Adrenal gland (tissue), 12 donors: Measurements from ENCODE around the gene CNTN5. TPM values are rescaled to one million over a fixed set of nuclear protein-coding genes. Genes with fewer than 3 reads are reported as not detected.

Experiments used
- DNase-seq, 7 donors: peaks; one replicate each; pipeline ENCODE4 v3.0.0-alpha.2; 2019 to 2020
- H3K27ac ChIP-seq, 5 donors: fragments of 200-600 bp; sonication (generic) in 4 of 5; 1 replicate in 3 of 5; 2 replicates in 2 of 5; pipeline versions ENCODE4 v1.5.1 to v1.8.0; 2016 to 2020; ENCODE audit warnings: mild to moderate bottlenecking in 1 of 5
- H3K27me3 ChIP-seq: fragments of 200-600 bp; 2 replicates; pipeline ENCODE4 v1.8.0; 2021
- H3K36me3 ChIP-seq, 2 donors: fragments of 200-600 bp; replicated peaks in 1 of 2; 1 replicate in 1 of 2; 2 replicates in 1 of 2; pipeline versions ENCODE4 v1.5.1 to v1.8.0; 2018 to 2022
- H3K4me1 ChIP-seq, 2 donors: fragments of 200-600 bp; replicated peaks in 1 of 2; 1 replicate in 1 of 2; 2 replicates in 1 of 2; pipeline versions ENCODE4 v1.5.1 to v1.8.0; 2018 to 2021
- H3K4me3 ChIP-seq, 4 donors: fragments of 200-600 bp; sonication (generic) in 3 of 4; one replicate each; pipeline ENCODE4 v1.5.1; 2016 to 2018
- H3K9me3 ChIP-seq, 3 donors: fragments of 200-600 bp; sonication (generic) in 1 of 3; replicated peaks in 1 of 3; 1 replicate in 2 of 3; 2 replicates in 1 of 3; pipeline versions ENCODE4 v1.5.1 to v1.8.0; 2016 to 2021
- POLR2A ChIP-seq, 2 donors: fragments of 450-650 bp; IDR thresholded peaks; one replicate each; pipeline ENCODE4 v1.6.1; 2017; ENCODE audit warnings: antibody characterized with exemption in 2 of 2, mild to moderate bottlenecking in 2 of 2, moderate library complexity in 1 of 2
- WGBS, 4 donors: extraction: QIAGEN DNeasy Blood & Tissue Kit in 2 of 4; methylation state at CpG; one replicate each; pipeline versions ENCODE4 v1.1.5 to v1.1.7; 2013 to 2017; 5-methylcytosine and 5-hydroxymethylcytosine counted together
- intact Hi-C, 2 donors: fragments of 100-400 bp; cut with DNase I; formaldehyde crosslinking; loops; one replicate each; pipeline versions ENCODE4 v1.14.1 to v1.15.0; 2022 to 2023
- polyA plus RNA-seq, 3 donors: library from polyadenylated mRNA; stranded (reverse); fragments of 200-250 nt in 2 of 3; fragments of 350-450 nt in 1 of 3; fragmentation: Illumina TruSeq in 1 of 3; extraction: RNeasy Lipid Tissue Mini Kit (QIAGEN cat#74804) in 1 of 3; gene quantifications; one replicate each; pipeline ENCODE4 v1.2.3, GENCODE V29; 2013 to 2014
- total RNA-seq, 9 donors: library from RNA; depleted of rRNA in 4 of 9; stranded (reverse); fragments of >200 nt in 4 of 9; fragments of 120-200 nt in 1 of 9; fragmentation: NEBNext Ultra II Directional in 1 of 9; extraction: Animal tissue kit (Norgen Biotek cat#: 25700) in 1 of 9; gene quantifications; one replicate each; pipeline versions ENCODE4 v1.1.0 to v1.2.4, GENCODE V29; 2013 to 2023
- TF ChIP-seq, protein P1 (sequence below), 6 experiments: fragments of 450-650 bp in 4 of 6; fragments of 200-600 bp in 2 of 6; sonication (generic) in 1 of 6; IDR thresholded peaks; 1 replicate in 5 of 6; 2 replicates in 1 of 6; pipeline versions ENCODE4 v1.5.1 to v1.8.0; 2016 to 2021; ENCODE audit warnings: antibody characterized with exemption in 6 of 6, mild to moderate bottlenecking in 2 of 6, moderate library complexity in 1 of 6
- donor health status: healthy with polysubstance abuse.
- donor health status: Bipolar disorder and iron deficiency.
- donor health status: DM: yes; HTN: yes; CAD: no.
- donor health status: DM: no; HTN: no; CAD: no.
- donor health status: DM: no; HTN: no; CAD: no.
- donor health status: DM: yes; HTN: yes; CAD: no.

CNTN5 gene
- total and polyA plus RNA-seq, 12 donors: 0.07 to 107 (median 0.30) TPM; not detected in 8

DNA sequence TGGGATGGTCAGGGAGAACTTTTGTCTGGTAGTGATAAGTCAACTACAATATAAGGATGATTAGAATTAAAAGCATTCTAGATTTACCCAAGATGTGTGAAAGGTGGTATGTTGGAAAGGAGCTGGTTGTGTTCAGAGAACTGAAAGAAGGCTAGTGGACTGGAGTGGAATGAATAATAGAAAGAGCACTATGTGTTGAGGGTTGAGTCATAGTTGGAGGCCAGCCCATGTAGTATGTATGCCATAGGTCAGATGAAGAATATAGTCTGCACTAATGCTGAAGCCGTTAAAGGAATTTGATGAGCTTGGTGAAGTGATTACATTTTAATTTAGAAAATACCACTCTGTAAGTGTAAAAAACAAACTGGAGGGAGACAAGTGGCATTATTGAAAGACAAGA is 514.1 kb downstream of the CNTN5 start:
- 72 to 86% (median 76%) methylated on average over 1 of the region's 1 CpG for WGBS, 4 donors
- Histone ChIP-seq H3K27me3 (no peaks in the 10 kb centered on the region), H3K9me3 (no peaks in the 10 kb centered on the region), H3K4me3 (no peak overlapping the region), H3K36me3 (no peaks in the 10 kb centered on the region), H3K27ac (no peak overlapping the region), H3K4me1 (no peaks in the 10 kb centered on the region)
- DNase-seq: no peak
- intact Hi-C loops: no loop called here
- no peak for TF ChIP-seq POLR2A (IDR thresholded peaks at IDR 0.05)
- TF ChIP-seq, protein P1, sequence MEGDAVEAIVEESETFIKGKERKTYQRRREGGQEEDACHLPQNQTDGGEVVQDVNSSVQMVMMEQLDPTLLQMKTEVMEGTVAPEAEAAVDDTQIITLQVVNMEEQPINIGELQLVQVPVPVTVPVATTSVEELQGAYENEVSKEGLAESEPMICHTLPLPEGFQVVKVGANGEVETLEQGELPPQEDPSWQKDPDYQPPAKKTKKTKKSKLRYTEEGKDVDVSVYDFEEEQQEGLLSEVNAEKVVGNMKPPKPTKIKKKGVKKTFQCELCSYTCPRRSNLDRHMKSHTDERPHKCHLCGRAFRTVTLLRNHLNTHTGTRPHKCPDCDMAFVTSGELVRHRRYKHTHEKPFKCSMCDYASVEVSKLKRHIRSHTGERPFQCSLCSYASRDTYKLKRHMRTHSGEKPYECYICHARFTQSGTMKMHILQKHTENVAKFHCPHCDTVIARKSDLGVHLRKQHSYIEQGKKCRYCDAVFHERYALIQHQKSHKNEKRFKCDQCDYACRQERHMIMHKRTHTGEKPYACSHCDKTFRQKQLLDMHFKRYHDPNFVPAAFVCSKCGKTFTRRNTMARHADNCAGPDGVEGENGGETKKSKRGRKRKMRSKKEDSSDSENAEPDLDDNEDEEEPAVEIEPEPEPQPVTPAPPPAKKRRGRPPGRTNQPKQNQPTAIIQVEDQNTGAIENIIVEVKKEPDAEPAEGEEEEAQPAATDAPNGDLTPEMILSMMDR (IDR thresholded peaks at IDR 0.05): no peak

DNA sequence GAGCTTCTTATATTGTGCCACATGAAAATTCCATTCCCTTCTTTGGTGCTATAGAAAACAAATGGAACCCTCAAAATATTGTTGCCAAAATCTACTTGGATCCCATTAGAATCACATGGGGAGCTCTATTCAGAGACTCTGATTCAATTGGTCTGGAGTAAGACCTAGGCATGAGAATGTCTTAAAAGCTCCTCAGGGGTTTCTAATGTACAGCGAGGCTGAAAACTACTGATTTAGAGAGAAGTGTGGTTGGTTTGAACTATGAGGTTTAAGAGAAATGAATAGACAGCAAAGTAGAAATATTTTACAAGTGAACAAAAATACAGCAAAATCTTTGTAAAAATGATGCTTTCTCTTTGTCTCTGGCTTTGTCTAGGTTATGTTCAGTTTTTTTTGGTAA is 514.7 kb downstream of the CNTN5 start:
- H3K36me3 ChIP-seq: no peaks in the 10 kb centered on the region
- H3K4me3 ChIP-seq: no peak overlapping the region
- H3K27ac ChIP-seq: no peak overlapping the region
- 48 to 95% (median 91%) methylated on average over 1 of the region's 1 CpG for WGBS, 4 donors
- no peak for TF ChIP-seq POLR2A (IDR thresholded peaks at IDR 0.05)
- TF ChIP-seq, protein P1 (IDR thresholded peaks at IDR 0.05): no peak
- H3K27me3 ChIP-seq: no peaks in the 10 kb centered on the region
- intact Hi-C loops: no loop called here
- no peak for DNase-seq
- no peaks in the 10 kb centered on the region for H3K9me3 ChIP-seq
- no peaks in the 10 kb centered on the region for H3K4me1 ChIP-seq

DNA sequence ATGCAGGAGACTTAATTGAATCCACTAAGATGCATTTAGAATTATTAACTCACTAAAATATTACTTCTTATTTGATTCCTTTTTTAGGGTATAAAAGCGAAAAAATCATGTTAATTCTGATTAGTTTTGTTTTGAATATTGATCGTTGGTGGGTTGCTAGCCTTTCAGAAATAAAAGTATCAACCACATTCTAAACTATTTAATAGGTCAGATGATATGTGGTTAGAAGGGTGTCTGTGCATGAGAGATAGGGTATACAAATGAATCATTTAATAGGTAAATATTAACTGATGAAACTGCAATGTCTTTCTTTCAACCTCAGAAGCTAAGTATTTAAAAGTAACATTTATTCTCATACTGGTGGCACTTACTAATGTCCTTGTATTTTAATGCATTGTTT is 515.1 kb downstream of the CNTN5 start:
- Histone ChIP-seq H3K4me3 (no peak overlapping the region), H3K27me3 (no peaks in the 10 kb centered on the region), H3K27ac (no peak overlapping the region), H3K4me1 (no peaks in the 10 kb centered on the region), H3K36me3 (no peaks in the 10 kb centered on the region), H3K9me3 (no peaks in the 10 kb centered on the region)
- TF ChIP-seq, protein P1 (IDR thresholded peaks at IDR 0.05): no peak
- TF ChIP-seq POLR2A (IDR thresholded peaks at IDR 0.05): no peak
- WGBS, 4 donors: 37 to 76% (median 59%) methylated on average over 2 of the region's 2 CpGs
- no peak for DNase-seq
- intact Hi-C loops: no loop called here

DNA sequence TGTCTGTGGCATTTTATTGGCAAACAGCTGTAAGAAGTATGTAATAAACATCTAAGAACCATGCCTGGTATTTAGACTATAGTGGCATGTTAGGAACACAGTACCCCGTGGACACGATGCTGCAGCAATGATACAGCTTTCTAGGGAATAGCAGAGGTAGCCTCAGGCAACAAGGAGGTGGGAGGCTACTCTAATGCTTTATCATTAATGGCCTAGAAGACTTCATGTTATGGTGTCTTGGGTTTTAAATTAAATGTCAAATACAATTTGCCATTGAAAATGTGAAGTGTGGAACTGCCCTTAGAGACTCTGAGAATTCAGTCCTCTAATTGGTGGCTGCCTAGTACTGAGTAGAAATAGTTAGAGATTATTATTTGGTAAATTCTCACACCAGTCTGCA is 516.9 kb downstream of the CNTN5 start:
- no peaks in the 10 kb centered on the region for H3K9me3 ChIP-seq
- TF ChIP-seq, protein P1 (IDR thresholded peaks at IDR 0.05): no peak
- no peak for TF ChIP-seq POLR2A (IDR thresholded peaks at IDR 0.05)
- H3K27me3 ChIP-seq: no peaks in the 10 kb centered on the region
- DNase-seq: no peak
- intact Hi-C loops: no loop called here
- no peaks in the 10 kb centered on the region for H3K36me3 ChIP-seq
- no peak overlapping the region for H3K27ac ChIP-seq
- 74 to 100% (median 88%) methylated on average over 2 of the region's 2 CpGs for WGBS, 4 donors
- H3K4me3 ChIP-seq: no peak overlapping the region
- no peaks in the 10 kb centered on the region for H3K4me1 ChIP-seq
